ENCODE measurements around the gene SBF1. TPM values are rescaled to one million over a fixed set of nuclear protein-coding genes. Genes with fewer than 3 reads are reported as not detected.

SBF1 gene
- total RNA-seq, 1 donor from 2014 or later: 96.5 TPM

- peaks cover 22% of the 10 kb centered on the region for H3K4me1 Mint-ChIP-seq (ENCODE audit: low read depth)
- no peak overlapping the region for H3K4me3 Mint-ChIP-seq (ENCODE audit: low read depth)
- no peak for DNase-seq (ENCODE audit: low spot score, unreplicated experiment)
- H3K36me3 Mint-ChIP-seq (ENCODE audit: insufficient read depth): peaks cover 3% of the 10 kb centered on the region
- no peaks in the 10 kb centered on the region for H3K27me3 Mint-ChIP-seq
- H3K27ac Mint-ChIP-seq: no peak overlapping the region
- no peaks in the 10 kb centered on the region for H3K9me3 Mint-ChIP-seq (ENCODE audit: low read depth)
- TF ChIP-seq CTCF (IDR thresholded peaks at IDR 0.05; ENCODE audit: unreplicated experiment): no peak
These were observed 3.5 kb downstream of the SBF1 start for GRCh38 chr22:50471197-50471847.

- TF ChIP-seq CTCF (IDR thresholded peaks at IDR 0.05; ENCODE audit: unreplicated experiment): no peak
- H3K36me3 Mint-ChIP-seq (ENCODE audit: insufficient read depth): peaks cover 3% of the 10 kb centered on the region
- H3K27me3 Mint-ChIP-seq: no peaks in the 10 kb centered on the region
- no peak overlapping the region for H3K4me3 Mint-ChIP-seq (ENCODE audit: low read depth)
- DNase-seq (ENCODE audit: low spot score, unreplicated experiment): no peak
- no peak overlapping the region for H3K27ac Mint-ChIP-seq
- no peaks in the 10 kb centered on the region for H3K9me3 Mint-ChIP-seq (ENCODE audit: low read depth)
- H3K4me1 Mint-ChIP-seq (ENCODE audit: low read depth): peaks cover 21% of the 10 kb centered on the region
These were observed 4.3 kb downstream of the SBF1 start for GRCh38 chr22:50470491-50470890.

GRCh38 chr22:50469377-50470305 is 5.2 kb downstream of the SBF1 start:
- no peaks in the 10 kb centered on the region for H3K27me3 Mint-ChIP-seq
- no peak for DNase-seq (ENCODE audit: low spot score, unreplicated experiment)
- H3K4me1 Mint-ChIP-seq (ENCODE audit: low read depth): peaks cover 20% of the 10 kb centered on the region
- no peaks in the 10 kb centered on the region for H3K9me3 Mint-ChIP-seq (ENCODE audit: low read depth)
- H3K36me3 Mint-ChIP-seq (ENCODE audit: insufficient read depth): peaks cover 3% of the 10 kb centered on the region
- H3K27ac Mint-ChIP-seq: no peak overlapping the region
- TF ChIP-seq CTCF (IDR thresholded peaks at IDR 0.05; ENCODE audit: unreplicated experiment): no peak
- no peak overlapping the region for H3K4me3 Mint-ChIP-seq (ENCODE audit: low read depth)

- Mint-ChIP-seq H3K27ac (no peak overlapping the region), H3K4me1 (ENCODE audit: low read depth) (peaks cover 14% of the 10 kb centered on the region), H3K27me3 (no peaks in the 10 kb centered on the region), H3K36me3 (ENCODE audit: insufficient read depth) (peaks cover 4% of the 10 kb centered on the region), H3K9me3 (ENCODE audit: low read depth) (no peaks in the 10 kb centered on the region), H3K4me3 (ENCODE audit: low read depth) (no peak overlapping the region)
- no peak for DNase-seq (ENCODE audit: low spot score, unreplicated experiment)
- no peak for TF ChIP-seq CTCF (IDR thresholded peaks at IDR 0.05; ENCODE audit: unreplicated experiment)
These were observed 6.2 kb downstream of the SBF1 start for GRCh38 chr22:50468626-50469025.

- Mint-ChIP-seq H3K27me3 (no peaks in the 10 kb centered on the region), H3K36me3 (ENCODE audit: insufficient read depth) (peaks cover 6% of the 10 kb centered on the region), H3K4me1 (ENCODE audit: low read depth) (peaks cover 7% of the 10 kb centered on the region), H3K27ac (no peak overlapping the region), H3K4me3 (ENCODE audit: low read depth) (no peak overlapping the region), H3K9me3 (ENCODE audit: low read depth) (no peaks in the 10 kb centered on the region)
- DNase-seq (ENCODE audit: low spot score, unreplicated experiment): no peak
- no peak for TF ChIP-seq CTCF (IDR thresholded peaks at IDR 0.05; ENCODE audit: unreplicated experiment)
These were observed 6.9 kb downstream of the SBF1 start for GRCh38 chr22:50467773-50468440.

Measured in progenitor cell of endocrine pancreas (in vitro differentiated cells).